KOPT-K1 (cell line): ENCODE measurements around the gene FOXJ2.
A peak's percentile ranks its signal among the peaks of the same experiment; 100 is the strongest.
"Not testable (repeated sequence)": the region's sequence is repeated elsewhere in the genome, so short reads cannot be mapped to it uniquely, and the experiment has no call there.

Experiments
- H3K27ac ChIP-seq: fragments of 200-600 bp; sonication (generic); 2 replicates; pipeline ENCODE4 v1.5.1; 2016; ENCODE audit warnings: antibody characterized with exemption, mild to moderate bottlenecking, low read depth, low read length; ENCODE audit not compliant: poor library complexity, severe bottlenecking
- H3K36me3 ChIP-seq: fragments of 200-600 bp; sonication (generic); 2 replicates; pipeline ENCODE4 v1.5.1; 2017; ENCODE audit warnings: antibody characterized with exemption, mild to moderate bottlenecking, low read length, moderate library complexity; ENCODE audit not compliant: insufficient read depth
- H3K9me3 ChIP-seq: fragments of 200-600 bp; sonication (generic); 2 replicates; pipeline ENCODE4 v1.5.1; 2017; ENCODE audit warnings: antibody characterized with exemption, low read length, mild to moderate bottlenecking; ENCODE audit not compliant: insufficient read depth, poor library complexity, severe bottlenecking

FOXJ2 gene

DNA sequence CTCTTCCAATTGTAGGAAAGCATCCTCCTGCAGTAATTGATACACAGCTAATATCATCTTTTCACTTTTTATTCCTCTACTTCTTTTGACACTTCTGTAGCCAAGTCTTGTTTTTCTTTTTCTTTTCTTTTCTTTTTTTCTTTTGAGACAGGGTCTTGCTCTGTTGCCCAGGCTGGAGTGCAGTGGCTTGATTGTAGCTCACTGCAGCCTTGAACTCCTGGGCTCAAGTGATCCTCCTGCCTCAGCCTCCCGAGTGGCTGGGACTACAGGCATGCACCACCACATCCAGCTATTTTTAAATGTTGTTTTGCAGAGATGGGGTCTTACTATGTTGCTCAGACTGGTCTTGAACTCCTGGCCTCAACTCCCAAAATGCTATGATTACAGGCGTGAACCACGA is 39.3 kb downstream of the FOXJ2 start:
- not testable (repeated sequence) for H3K9me3 ChIP-seq, H3K27ac ChIP-seq, H3K36me3 ChIP-seq

DNA sequence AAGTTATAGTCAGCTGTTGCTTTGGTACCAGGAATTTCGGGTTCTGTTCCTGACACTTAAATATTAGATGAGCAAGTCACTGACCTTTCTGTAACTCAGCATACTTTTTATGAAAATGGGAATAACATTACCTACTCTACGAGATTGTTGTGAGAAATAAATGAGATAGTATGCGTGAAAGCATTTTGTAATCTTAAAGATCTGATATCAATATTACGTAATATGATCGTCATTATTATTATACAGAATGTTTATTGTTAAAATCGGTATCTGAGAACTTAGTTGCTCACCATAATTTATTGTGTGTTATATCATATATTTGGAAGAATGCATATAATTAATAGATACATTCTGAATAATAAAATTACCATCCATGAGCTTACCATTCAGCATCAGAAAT is 43.4 kb downstream of the FOXJ2 start:
- no peaks in the 10 kb centered on the region for H3K36me3 ChIP-seq
- no peak overlapping the region for H3K27ac ChIP-seq
- H3K9me3 ChIP-seq, result no peaks in the 10 kb centered on the region

DNA sequence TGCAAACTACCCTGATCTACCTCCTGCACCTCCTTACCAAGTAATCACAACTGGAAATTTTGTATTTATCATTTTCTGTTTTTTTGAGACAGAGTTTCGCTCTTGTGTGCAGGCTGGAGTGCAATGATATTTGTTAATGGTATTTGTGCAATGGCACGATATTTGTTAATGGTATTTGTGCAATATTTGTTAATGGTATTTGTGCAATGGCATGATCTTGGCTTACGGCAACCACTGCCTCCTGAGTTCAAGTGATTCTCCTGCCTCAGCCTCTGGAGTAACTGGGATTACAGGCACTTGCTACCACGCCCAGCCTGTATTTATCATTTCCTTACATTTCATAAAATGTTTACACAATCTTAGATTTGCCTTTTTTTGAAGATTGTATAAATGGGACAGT is 43.9 kb downstream of the FOXJ2 start:
- Histone ChIP-seq H3K9me3 (no peaks in the 10 kb centered on the region), H3K27ac (no peak overlapping the region), H3K36me3 (no peaks in the 10 kb centered on the region)

DNA sequence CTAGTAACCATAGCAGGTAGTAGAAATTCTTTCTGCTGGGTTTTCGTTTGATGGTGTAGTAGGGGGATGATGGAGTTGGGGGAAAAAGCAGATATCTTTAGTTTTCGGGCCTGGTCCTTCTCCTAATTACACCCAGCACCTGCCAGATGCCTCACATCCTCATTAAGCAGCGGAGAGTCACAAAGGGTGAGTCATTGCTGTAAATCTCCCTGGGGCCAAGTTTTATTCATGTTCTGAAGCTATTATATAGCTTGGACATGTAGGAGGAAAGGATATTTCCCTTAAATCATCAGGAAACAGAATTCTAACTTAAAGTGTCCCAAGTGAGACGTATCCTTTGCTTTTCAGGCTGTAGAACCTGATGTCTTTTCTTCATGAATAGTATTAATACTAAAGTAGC is 44.7 kb downstream of the FOXJ2 start:
- no peaks in the 10 kb centered on the region for H3K36me3 ChIP-seq
- H3K9me3 ChIP-seq, result no peaks in the 10 kb centered on the region
- no peak overlapping the region for H3K27ac ChIP-seq

DNA sequence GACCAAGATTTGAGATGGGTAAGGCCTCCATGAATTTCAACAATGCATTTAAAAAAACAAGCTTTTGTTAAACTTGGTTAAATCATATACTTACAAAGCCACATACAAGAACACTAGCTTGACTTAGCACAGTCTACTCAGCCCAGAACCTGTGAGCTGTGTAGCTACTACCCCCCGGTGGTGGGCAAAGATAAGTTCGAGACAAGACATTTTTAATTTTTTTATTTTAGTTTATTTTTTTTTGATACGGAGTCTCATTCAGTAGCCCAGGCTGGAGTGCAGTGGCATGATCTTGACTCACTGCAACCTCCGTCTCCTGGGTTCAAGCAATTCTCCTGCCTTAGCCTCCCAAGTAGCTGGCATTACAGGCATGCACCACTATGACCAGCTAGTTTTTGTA is 45.9 kb downstream of the FOXJ2 start:
- H3K36me3 ChIP-seq, result no peaks in the 10 kb centered on the region
- H3K9me3 ChIP-seq, result no peaks in the 10 kb centered on the region
- no peak overlapping the region for H3K27ac ChIP-seq

DNA sequence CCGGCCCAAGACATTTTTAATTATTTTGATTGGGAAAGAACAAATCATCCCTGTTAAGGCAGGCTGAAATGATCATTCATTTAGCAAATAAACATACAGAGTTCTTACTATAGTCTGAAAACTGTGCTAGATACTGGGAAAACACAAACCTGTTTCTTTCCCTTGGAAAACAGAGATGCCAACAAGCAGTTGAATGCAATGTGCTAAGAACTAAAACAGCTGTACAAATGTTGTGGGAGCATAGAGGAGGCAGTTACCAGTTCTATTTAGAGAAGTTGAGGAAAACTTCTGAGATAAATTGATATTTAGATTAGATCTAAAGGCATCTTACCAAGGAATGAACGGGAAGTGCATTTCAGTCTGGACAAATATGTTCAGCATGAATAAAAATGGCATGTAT is 46.4 kb downstream of the FOXJ2 start:
- Histone ChIP-seq H3K27ac (no peak overlapping the region), H3K9me3 (no peaks in the 10 kb centered on the region), H3K36me3 (no peaks in the 10 kb centered on the region)

DNA sequence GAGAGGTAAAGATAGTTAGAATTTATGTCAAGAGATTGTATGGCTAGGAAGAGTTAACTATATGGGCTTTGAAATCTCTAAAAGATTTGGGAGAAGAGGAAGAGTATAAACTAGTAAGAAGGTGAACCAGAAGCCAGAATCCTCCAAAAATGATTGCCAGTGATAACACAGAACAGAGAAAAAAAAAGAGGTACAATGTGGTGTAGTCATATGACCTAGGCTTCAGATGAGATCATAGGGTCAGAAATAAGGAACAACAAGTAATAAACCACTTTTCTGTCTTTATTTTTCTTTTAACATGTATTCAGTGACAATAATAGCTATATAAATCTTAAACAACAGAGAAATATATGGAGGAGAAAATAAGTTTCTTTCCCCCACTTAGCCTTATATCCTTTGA is 47.6 kb downstream of the FOXJ2 start:
- H3K9me3 ChIP-seq, result no peaks in the 10 kb centered on the region

DNA sequence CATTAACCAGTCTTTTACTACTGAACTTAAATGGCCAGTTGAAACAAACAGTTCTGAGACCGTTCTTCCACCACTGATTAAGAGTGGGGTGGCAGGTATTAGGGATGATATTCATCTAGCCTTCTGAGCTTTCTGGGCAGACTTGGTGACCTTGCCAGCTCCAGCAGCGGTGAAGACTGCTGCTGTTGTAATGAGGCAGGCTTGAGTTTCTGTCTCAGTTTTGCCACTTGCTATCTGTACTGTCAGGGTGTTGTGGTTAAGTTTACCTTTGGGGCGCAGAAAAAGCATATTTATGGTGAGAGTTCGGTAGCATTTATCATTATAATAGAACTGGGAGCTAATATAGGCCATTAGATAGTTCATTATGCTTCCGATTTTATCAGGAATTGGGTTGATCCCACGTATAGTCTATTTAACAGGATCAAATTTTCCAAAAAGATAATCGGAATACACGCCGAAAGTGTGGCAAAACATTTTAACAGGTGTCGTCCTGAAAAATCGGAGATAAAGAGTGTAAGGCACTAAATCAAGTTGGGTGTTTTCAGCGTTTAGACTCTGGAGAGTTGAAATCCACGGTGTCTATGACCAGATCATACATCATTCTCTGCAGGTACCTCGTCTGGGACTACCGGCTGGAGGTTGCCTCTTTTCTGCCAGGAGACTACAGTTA is 48.9 kb downstream of the FOXJ2 start:
- peak overlapping the region; percentile 87 for H3K27ac ChIP-seq
- H3K36me3 ChIP-seq, result peaks cover 6% of the 10 kb centered on the region; the same call in 1 of the 2 replicates
- H3K9me3 ChIP-seq, result no peaks in the 10 kb centered on the region

More for the DNA sequence above, 47.6 kb downstream of the FOXJ2 start:
- no peak overlapping the region for H3K27ac ChIP-seq
- H3K36me3 ChIP-seq, result no peaks in the 10 kb centered on the region

DNA sequence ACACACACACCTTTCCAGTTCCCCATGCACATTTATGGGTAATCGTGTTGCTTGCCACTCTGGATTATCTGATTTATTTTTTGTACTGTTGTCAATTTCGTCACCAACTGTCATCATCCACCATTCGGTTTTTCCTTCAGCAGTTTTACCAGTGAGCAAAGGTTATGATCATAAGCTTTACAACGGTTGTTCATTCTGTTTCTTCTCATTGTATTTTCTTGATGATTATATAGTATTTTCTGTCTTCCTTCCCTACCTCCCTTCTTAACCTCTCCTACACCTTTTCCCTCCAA is 50.2 kb downstream of the FOXJ2 start:
- Histone ChIP-seq H3K9me3 (no peaks in the 10 kb centered on the region), H3K36me3 (peaks cover 6% of the 10 kb centered on the region; the same call in 1 of the 2 replicates), H3K27ac (peak overlapping the region; percentile 87)

DNA sequence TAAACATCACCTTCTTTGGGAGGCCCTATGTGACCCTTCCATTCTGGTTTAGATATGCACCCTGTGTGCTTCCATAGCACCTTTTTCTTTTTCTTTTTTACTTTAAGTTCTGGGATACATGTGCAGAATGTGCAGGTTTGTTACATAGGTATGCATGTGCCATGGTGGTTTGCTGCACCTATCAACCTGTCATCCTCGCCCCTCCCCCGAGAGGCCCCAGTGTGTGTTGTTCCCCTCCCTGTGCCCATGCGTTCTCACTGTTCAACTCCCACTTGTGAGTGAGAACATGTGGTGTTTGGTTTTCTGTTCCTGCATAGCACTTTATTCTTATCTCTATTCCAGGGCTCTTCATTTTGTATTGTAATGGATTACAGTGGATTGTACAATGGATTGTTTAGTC is 51.8 kb downstream of the FOXJ2 start:
- H3K27ac ChIP-seq, H3K36me3 ChIP-seq, H3K9me3 ChIP-seq: not testable (repeated sequence)

DNA sequence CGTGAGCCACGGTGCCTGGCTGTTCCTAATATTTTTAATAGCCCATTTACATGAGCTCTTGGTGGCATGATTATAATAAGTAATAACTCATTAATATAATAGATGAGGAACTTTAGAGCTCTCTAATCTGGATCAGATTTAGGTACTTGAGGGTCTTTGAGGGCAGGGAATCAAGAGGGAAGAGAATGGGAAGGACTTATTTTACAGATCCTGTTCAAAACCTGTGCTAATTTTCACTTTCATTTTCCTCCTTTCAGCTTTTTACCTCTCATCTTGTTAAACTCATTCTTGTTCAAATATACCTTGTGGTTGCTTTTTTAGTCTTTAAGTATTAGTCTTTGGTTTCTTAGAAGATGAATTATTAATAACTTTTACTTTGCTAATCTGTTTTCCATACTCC is 55.1 kb downstream of the FOXJ2 start:
- peaks cover 40% of the 10 kb centered on the region for H3K36me3 ChIP-seq
- peak overlapping the region; percentile 76 for H3K27ac ChIP-seq
- H3K9me3 ChIP-seq, result no peaks in the 10 kb centered on the region

DNA sequence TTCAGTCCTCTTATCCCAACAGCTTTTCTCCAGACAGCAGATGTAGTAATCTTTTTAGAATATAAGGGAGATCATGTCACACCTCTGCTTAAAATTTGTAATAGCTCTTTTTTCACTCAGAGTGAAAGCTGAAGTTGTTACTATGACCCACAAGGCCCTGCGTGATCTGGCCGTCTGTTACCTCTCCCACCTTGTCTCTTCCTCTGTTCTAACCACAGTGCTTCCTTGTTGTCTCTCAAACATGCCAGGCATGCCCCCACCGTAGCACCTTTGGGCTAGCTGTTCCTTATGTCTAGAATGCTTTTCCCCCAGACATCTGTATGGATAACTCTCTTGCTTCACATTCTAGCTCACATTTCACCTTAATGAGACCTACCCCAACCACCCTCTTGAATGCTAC is 56.1 kb downstream of the FOXJ2 start:
- H3K27ac ChIP-seq, result peak overlapping the region; percentile 76
- no peaks in the 10 kb centered on the region for H3K9me3 ChIP-seq
- H3K36me3 ChIP-seq, result peaks cover 49% of the 10 kb centered on the region

DNA sequence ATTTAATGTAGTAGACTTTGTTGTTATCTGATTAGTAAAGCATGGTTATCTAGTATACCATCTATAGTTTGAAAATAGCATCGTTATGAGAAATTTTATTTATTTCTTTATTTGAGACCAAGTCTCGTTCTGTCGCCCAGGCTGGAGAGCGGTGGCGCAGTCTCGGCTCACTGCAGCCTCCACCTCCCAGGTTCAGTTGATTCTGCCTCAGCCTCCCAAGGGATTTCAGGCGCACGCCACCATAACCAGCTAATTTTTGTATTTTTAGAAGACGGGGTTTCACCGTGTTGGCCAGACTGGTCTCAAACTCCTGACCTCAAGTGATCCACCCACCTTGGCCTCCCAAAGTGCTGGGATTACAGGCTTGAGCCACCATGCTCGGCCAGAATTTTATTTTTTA is 56.8 kb downstream of the FOXJ2 start:
- H3K9me3 ChIP-seq, result not testable (repeated sequence)
- Histone ChIP-seq H3K36me3 (peaks cover 56% of the 10 kb centered on the region), H3K27ac (peak overlapping the region; percentile 76)

DNA sequence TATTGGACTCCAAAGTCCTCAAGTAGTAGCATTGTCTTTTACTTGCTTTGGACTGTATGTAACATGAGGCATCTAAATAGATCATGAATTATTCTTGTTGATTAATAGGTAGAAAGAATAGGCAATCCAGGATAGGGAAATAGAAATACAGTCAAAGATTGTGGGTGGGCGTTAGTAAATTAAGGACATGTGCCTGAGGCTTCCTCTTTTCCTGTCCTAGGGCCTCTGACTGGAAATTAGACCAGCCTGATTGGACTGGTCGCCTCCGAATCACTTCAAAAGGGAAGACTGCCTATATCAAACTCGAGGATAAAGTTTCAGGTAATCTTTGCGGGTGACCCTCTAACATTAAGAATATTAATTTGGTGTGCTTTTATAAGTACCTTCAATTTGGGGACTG is 57.2 kb downstream of the FOXJ2 start:
- H3K9me3 ChIP-seq, result no peaks in the 10 kb centered on the region
- H3K27ac ChIP-seq, result no peak overlapping the region
- H3K36me3 ChIP-seq, result peaks cover 61% of the 10 kb centered on the region

DNA sequence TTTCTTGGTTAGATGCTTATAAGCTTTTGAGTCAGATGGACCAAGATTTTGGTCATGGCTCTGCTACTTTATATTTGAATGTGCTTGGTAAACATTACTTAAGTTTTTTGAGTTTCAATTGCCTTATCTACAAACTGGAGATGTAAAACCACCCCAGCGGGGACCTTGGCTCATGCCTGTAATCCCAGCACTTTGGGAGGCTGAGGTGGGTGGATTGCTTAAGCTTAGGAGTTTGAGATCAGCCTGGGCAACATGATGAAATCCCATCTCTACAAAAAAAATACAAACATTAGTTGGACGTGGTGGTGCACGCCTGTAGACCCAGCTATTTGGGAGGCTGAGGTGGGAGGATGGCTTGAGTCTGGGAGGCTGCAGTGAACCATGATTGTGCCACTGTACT is 60.8 kb downstream of the FOXJ2 start:
- Histone ChIP-seq H3K27ac (no peak overlapping the region), H3K9me3 (no peaks in the 10 kb centered on the region), H3K36me3 (peaks cover 90% of the 10 kb centered on the region)

DNA sequence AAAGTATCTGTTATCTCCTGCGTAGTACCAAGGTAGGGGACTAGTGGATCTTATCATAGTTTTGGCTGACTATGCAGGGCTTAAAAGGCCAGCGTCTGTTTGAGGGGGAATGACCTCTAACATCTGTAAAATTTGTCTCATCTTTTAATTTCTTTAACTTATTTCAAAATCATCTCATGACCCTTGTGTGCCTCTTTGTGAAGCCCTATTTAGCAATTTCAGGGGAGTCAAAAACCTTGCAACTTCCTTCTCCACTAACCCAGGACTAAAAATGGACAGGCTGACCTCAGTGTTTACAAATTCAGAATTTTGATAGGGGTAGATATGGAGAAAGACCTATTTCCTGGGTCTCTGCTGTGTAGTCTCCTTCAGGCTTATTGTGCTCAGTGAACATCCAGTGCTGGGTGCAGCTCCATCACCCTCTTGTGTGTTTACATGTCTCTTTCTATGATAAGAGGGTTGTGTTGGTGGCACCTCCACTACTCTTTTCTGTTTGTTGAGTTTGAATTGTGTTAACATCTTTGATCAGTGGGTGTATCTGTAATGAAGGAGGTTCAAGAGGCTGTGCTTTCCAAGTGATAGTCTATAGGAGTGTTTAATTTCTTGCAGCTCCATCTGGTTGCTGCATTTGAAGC is 63.9 kb downstream of the FOXJ2 start:
- H3K27ac ChIP-seq, result no peak overlapping the region
- H3K9me3 ChIP-seq, result no peaks in the 10 kb centered on the region
- H3K36me3 ChIP-seq, result peaks cover 84% of the 10 kb centered on the region
